GM18520 (cell line): ENCODE results near the gene PSMG4.

Source experiments
- ATAC-seq: cut with Tn5 transposase; IDR thresholded peaks from one replicate; pipeline ENCODE4 v1.9.1; 2021; ENCODE audit not compliant: unreplicated experiment

PSMG4 gene

DNA sequence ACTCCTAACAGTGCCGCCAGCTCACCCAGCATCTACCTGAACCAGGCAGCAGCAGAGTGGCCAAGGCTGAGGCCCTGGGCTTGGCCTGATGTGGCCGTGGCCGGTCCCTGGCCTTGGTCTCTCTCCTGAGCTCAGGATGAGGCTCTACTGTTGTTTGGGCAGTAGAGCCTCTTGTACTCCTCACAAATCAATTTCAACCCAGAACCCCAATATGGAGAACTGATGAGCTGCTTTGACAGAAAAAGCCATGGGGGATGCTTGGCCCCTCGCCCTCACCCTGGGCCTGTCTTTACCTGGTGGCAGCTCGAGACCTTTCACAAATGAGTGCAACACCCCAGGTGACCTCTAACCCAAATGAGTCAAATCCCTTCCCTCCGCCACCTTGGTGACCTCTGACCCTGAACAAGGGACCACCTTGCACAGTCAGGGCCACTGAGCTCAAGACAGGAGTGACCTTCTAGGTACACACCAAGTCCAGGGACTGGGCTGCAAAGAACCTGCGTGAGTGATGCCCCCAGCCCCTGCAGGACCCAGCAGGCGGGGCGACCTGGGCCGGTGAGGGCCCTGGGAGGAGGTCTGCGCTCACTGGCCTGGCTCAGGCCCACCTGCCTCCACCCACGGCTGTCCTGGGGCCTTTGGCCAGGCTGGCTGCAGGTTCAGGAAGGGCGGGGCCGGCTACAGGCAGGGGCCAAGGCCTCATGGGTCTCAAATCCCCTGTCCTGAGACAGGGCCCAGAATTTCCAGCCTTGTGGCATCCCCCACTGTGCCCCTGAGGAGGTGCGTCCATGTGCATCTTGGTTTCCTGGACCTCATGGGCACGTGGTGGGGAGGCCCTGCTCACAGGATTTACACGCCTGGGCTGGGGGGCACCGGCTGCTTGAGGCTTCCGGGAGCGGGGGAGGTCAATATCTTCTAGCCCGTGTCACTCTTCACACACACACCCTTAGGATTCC, 30.2 kb downstream of the PSMG4 start:
- no peak for ATAC-seq

DNA sequence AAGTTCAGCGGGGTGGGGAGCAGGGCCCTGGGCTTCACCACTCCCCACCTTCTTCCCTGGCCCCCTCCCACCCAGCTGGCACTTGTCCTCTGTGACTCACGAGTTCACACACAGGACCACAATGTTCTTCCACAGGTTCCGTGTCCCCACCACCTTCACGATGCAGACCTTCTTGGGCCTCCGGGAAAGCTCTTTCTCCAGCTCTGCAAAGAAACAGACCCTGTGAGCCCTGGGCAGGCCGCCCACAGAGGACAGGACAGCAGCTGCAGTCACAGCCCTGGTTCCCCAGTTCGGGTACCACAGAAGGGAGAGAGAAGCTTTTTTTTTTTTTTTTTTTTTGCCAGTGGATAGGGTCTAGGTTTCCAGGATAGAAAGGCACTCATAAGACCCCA, 30.9 kb downstream of the PSMG4 start:
- no peak for ATAC-seq

DNA sequence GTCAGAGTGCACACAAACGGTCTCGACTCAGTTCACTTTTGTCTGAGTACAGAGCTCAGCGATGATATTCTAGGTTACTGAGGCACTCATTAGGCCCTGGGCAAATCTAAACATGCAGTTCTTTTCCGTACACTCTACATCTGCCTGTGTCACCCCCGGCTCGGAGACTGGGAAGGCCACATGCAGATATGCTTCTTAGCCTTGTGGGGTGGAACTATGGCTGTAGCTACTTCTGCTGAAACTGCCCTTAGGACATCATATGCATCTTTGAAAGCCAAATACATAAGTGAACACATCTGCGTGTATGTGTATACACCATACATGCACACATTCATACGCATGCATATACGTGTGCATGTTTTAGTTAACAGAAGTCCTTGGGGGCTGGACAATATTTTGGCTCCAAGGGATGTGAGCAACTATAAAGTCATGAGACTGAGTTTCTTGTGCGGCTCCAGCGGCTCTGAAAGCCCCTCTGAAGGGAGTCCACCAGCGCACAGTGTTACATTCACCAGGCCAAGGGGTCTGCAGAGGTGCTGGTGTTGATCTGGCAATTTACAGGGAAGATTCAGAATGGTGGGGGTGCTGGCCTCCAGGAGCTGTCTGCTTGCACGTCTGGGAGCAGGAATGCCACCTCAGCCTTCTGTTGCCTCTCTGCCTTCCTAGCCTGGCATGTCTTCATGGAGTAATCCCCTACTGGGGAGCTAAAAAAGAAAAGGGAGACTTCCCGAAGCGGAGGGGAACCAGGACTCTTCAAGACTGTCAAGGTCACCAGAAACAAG, 31.6 kb downstream of the PSMG4 start:
- no peak for ATAC-seq

DNA sequence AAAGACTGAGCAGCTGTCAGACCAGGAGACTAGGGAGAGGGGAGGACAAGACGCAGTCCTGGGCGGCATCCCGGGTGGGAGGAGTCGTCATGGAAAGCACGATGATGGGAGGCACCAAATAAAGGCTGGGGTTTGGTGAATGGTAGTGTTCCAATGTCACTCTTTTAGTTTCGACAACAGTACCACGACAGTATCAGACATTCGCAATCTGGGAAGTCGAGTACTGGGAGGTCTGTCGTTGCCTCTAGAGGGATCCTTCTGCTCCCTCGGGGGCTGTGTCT, 32.1 kb downstream of the PSMG4 start:
- no peak for ATAC-seq

DNA sequence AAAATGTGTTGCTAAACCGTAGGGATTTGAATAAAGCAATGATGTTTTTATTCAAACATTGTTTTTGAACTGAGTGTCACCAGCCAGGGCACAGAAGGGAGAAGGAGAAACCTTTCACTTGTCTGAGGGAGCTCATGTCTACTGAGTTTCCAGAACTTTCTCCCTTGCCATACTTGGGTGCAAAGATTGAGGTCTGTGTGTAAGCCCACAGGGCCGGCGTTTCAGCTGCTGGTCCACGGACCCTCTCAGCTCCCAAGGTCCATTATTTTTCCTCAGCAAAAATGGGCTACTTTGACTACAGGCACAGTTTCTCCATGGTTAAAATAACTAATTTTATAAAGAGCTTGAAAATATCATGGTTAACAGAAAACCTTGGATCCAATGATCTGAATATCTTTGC, 32.6 kb downstream of the PSMG4 start:
- no peak for ATAC-seq

DNA sequence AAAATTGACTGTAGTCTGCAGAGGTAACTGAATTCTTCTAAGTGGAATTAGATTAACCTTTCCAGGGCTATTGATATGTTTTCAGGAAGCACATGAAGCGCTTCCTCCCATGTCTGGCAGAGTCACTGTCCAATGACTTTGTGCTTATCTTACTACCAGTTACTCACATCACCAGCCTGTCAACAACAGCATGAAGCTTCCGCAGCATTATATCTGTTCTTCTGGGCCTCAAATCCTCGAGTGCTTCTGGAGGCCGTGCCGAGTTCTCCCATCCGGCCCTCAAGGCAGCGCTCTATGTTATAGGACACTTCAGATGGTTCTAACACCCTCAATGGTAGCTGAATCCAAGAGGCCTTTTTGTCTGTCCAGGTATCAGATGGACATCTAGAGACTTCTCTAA, 33.2 kb downstream of the PSMG4 start:
- no peak for ATAC-seq

DNA sequence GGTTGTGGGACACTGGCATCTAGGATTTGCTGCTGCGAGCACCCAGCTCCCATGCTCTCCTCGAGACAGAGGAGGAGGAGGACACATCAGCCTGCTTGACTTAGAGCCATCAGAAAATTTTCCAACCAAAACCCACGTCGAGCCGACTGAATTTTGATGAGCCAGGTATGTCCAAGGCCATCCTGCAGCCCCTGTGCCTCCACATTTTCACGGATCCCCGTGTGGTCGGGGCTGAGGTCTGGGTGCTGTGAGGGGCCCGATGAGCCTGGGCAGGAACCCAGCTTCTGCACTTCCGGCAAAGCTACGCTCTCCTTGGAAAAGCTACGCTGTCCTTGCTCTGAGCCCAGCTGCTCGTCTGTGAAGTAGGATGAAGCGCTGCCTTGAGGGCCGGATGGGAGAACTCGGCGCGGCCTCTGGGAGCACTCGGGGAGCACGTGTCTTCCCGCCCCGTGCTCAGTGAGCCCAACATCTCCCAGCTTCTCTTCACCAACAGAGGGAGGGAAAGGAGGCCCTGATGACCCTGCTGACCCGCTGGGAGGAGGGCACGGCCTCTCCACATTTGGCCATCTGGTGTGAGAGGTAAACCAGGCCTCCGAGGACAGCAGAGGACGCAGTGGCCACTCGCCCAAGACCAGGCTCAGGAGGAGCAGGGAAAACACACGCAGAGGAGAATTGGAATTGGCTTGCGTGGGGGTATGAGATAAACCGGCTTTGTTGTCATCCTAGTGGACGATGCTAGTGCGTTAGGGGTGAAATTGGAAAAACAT, 33.9 kb downstream of the PSMG4 start:
- ATAC-seq, result no peak

DNA sequence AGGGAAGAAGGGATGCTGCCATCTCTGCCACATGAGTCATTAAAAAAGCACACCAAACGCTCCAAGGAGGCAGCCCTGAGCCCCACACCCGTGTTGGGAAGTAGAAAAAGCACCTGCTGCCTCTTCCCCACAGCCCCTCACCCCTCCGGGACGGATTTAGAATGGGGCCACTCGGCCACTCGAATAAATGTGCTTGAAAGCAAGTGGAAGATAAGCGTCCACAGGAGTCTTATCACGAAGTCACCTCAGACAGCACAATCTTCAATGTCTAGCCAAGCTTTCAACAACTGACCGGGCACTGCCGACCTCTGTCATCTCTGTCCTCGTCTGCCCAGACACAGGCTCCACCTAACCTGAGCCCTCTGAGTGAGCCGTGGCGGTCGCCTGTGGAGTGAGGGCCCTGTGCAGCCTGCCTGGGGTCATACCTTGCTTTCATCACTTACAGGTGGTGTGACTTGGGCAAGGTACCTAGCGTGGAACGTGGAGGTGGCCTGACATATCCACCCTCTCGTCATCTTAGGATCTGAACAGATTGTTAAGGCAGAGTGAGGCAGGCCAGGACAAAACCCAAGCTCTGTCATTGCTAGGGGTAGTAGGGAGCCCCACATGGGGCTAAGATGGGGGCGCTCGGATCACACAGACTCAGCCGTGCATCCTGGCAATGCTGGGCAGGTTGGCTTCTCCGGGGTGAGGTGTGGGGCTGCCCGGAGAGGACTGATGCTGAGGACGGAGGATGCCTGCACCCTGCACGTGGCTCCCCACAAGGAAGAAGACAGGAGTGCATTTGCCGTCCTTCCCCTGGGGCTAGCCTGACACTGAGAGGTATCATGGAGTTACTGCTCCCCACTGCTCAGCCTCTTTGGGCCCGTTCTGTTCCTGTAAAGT, 34.8 kb downstream of the PSMG4 start:
- ATAC-seq, result no peak

DNA sequence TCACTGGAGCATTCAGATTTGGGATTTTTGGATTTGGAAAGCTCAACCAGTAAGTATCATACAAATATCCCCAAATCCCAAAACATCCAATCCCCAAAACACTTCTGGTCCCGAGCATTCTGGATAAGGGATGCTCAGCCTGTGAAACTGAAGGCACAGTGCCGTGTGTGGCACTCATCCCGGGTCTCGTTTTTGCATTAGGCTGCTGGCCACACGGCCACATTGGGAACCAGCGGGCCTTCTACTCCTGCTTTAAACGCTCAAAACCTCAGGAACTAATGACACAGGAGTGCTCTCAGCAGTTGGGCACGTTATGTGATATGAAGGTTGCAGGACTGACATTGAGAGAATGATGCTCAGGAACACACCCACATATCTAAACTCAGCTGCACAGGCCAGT, 35.6 kb downstream of the PSMG4 start:
- no peak for ATAC-seq

DNA sequence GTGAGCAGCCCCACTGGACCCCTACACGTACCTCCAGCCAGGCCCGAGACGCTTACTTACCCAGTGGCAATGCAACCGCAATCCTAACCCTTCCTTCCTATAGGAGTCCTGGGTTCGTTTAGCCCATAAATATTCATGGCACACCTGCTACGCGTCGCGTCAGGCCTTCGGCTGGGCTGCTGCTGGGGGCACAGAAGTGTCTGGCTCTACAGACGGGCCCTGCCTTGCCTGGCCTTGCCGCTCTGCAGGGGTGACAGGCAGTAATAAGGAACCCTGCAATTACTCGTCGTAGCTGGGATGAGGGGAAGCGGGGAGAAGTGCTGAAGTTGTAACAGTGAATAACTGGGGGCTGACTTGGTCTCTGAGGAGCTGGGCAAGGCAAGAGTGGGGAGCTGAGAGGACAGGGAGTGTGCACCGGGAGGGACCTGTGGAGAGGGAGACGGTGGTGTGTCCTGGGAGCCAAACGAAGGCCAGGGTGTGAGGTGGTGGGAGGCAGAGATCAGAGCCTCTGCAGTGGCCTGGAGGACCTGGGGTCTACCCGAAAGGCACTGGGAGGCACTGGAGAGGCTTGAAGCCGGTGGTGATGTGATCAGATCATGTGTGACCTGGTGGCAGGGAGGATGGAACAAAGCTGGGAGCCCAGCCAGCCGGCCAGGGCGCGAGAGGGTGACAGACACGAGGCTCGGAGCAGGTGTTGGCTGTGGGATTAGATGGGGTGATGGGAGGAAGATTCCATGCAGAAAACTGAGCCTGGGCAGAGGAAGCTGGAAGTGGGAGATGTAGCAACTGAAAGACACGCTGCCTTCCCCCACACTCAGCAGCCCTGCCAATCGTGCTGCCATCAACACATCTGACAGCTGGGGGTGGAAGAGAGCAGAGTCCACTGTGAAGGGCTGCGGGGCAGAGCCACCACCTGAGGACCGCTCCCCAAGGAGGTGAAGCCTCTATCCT, 36.4 kb downstream of the PSMG4 start:
- ATAC-seq, result no peak

DNA sequence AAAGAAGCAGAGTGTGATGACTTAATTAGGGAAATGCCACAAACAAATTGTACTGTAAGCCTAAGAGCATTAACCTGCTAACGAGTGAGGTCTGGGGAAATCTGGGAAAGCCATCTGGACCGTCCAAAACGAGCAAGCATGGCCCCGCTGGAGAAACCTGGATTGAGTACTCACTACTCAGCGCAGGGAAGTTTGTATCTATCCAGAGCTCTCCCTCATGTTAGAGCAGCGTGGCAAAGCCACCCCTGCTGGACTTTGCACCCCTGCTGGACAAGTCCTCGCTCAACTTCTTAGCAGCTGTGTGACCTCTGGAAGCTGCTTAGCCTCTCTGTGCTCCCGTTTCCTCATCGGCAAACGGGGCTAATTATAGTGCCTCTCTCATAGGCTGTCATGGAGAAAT, 37.3 kb downstream of the PSMG4 start:
- no peak for ATAC-seq

DNA sequence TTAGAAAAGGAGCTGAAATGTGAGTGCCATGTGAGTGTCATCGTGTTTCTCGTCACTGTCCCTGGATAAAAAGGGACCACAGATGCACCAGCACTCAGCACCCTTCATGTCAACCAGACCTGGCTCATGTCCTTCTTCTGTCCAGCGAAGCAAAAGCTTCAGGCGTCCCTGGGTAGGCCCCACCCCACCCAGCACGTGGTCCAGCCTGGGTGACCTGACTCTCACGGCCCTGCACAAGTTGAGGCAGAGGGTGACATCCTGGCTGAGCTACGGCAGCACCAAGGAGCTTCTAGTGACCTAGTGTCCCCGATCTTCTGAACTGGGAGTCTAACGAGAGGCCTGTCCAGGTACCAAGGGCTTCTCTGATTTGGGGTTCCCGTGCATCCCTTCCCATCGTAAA, 37.8 kb downstream of the PSMG4 start:
- ATAC-seq, result no peak

DNA sequence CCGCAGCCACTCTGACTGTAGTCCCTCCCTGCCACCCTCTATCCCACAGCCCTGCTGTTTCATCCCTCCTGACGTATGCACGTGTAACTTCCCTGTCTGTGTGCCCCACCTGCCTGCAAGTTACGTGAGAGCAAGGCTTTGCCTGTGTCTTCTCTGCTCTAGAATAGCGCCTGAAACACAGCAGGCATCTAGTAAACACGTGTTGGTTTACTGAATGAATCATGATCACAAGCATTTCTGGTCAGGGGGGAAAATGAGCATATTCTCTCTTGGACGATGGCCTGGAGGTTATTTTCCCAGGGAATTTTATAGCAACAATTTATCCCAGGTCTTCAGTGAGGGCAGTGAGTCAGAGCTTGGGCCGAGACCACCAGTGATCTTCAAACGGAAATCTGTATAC, 38.3 kb downstream of the PSMG4 start:
- no peak for ATAC-seq

DNA sequence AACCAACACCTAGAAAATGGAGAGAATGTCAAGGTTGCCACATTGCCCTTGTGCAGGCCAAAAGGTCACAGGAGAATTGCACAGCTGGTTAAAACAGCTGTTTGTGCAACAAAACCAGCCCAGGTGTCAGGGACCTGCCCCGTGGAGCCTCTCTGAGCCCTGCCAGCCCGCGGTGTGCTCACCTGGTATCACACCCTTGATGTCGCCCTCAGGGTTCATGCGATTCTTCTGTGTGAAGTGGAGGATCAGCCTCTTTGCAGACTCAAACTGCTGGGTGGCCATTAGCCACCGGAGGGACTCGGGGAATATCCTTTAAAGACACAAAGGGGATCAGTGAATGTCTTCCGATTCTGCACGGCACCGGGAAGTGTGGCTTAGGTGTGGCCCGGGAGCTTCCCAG, 39.2 kb downstream of the PSMG4 start:
- ATAC-seq, result no peak

DNA sequence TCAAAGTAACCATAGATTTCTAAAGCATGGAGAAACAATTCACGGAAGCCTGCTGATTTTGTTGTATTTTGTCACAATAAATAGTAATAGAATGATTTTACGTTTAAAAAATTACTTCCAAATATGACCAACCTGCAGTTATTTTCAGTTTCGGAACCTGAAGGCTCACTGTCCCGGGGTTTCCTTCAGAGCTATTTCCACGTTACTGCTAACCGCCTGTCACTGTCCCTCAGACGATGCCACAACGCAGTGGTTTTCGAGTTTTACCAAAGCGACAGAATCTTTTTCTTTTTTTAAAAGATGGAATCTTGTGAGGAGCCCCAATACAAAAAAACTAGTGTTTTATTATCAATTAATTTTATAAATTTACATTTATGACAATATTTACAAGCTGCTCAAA, 40.5 kb downstream of the PSMG4 start:
- no peak for ATAC-seq

DNA sequence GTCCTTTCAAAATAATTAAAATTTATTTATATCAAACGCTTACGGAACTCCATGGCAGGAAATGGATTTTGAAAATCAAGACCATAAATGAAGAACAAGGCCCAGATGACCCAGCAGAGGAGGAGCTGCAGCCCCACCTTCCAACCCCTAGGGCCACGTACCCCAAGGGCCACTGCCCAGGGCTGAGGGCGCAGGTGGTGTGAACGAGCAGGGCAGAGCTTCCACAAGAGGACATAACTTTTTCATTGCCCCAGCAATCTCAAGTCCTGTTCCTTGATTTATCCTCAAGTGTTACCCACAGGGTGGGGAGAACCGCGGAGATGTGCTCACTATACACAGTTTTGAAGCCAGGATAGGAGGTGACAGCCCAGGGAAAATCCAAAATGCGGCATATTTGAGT, 42.8 kb downstream of the PSMG4 start:
- ATAC-seq, result no peak

DNA sequence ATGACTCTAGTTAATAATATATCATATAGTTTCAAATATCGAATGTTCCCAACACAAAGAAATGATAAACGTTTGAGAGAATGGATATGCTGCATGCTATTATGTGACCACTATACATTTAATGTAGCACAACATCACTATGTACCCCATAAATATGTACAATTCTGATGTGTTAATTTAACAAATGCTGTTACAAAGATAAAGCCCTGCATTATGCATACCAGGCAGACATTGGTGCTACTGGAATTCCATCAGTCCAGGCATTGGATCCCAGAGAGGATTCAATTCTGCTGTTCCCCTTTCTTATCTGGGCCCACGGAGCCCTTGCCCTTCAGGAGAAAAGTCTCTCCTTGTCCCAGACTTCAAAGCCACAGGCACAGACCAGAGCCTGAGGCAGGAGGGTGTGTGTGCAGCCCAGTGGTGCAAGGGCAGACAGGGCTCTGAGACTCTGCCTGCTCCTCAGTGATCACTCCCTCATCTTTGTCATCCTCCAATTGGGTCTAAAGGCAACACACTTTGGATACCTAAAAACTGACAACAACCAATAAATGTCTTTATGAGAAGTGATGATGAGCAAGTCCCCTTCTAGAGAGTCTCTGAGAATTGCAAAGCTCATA, 45.2 kb downstream of the PSMG4 start:
- ATAC-seq, result no peak

DNA sequence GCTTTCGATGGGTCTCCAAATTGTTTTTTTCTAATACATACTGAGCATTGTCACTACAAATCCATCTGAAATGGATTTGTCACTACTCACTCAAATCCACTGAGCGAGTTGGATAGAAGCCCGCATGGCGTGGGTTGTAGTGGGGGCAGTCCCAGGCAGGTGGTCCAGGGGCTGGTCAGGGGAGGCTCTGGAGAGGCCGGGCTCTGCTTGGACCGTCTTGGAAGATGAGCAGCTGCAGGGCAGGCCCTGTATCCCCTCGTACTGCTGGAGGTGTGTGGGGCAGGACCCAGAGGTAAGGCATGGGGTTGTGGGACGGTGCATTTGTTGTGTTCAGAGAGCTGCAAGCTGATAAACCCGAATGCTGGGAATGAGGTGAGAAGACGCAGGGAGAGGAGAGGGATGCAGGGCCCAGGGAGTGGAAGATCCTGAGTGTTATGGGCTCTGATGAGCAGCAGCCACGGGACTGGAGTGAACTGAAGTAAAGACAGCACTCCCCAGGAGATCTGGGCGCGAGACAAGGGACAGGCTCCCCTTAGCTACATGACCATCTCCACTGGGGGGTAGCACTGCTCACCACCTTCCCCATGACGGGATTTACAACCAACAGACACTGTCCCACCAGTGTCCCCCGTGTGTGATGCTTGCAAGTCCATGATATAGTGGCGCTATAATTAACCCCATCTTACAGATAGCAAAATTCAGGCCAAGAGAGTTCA, 45.9 kb downstream of the PSMG4 start:
- no peak for ATAC-seq

DNA sequence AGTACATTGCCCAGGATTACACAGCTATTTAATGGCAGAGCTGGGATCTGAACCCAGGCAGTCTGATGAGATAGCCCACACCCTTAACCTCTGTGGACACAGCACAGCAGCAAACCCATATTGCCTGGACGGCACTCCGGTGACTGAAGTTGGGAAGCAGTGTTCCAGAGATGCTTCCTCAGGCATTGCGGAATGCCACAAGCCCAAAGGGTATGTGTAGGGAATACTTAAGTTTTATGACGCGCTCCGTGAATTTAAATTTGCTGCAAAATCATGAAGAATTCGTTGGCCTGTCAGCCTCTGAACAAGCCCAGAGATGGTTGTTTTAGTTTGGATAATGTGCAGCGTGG, 46.4 kb downstream of the PSMG4 start:
- no peak for ATAC-seq
